Prostate gland (tissue), 2 donors: Measurements from ENCODE around the gene TAMM41. TPM values are rescaled to one million over a fixed set of nuclear protein-coding genes. Genes with fewer than 3 reads are reported as not detected.
"Not testable (repeated sequence)": the region's sequence is repeated elsewhere in the genome, so short reads cannot be mapped to it uniquely, and the experiment has no call there.

Experiments used
- DNase-seq: peaks from one replicate; pipeline ENCODE4 v3.0.0-alpha.2; 2019; ENCODE audit warnings: low spot score
- H3K27ac ChIP-seq, 2 donors: fragments of 200-600 bp; sonication (generic); 2 replicates each; pipeline ENCODE4 v1.5.1; 2017 to 2019
- H3K27me3 ChIP-seq: fragments of 200-600 bp; sonication (generic); replicated peaks from 2 replicates; pipeline ENCODE4 v1.5.1; 2019; ENCODE audit not compliant: insufficient read depth
- H3K36me3 ChIP-seq, 2 donors: fragments of 200-600 bp; sonication (generic); 1 replicate in 1 of 2; 2 replicates in 1 of 2; pipeline versions ENCODE4 v1.5.1 to v1.8.1; 2017 to 2019
- H3K4me1 ChIP-seq: fragments of 200-600 bp; sonication (generic); replicated peaks from 2 replicates; pipeline ENCODE4 v1.5.1; 2019
- H3K4me3 ChIP-seq, 2 donors: fragments of 200-600 bp; sonication (generic); 2 replicates each; pipeline ENCODE4 v1.5.1; 2017 to 2019
- H3K9me3 ChIP-seq: fragments of 200-600 bp; sonication (generic); 2 replicates; pipeline ENCODE4 v1.5.1; 2017
- CTCF ChIP-seq, 4 experiments: fragments of 200-600 bp in 2 of 4; fragments of 450-650 bp in 2 of 4; sonication (generic) in 2 of 4; IDR thresholded peaks; 1 replicate in 3 of 4; 2 replicates in 1 of 4; pipeline ENCODE4 v1.5.1; 2016 to 2019; ENCODE audit warnings: antibody characterized with exemption in 4 of 4, mild to moderate bottlenecking in 2 of 4, moderate library complexity in 2 of 4
- POLR2A ChIP-seq: fragments of 450-650 bp; IDR thresholded peaks from one replicate; pipeline ENCODE4 v1.6.1; 2016; ENCODE audit warnings: antibody characterized with exemption, mild to moderate bottlenecking
- POLR2AphosphoS5 ChIP-seq: sonication (generic); formaldehyde crosslinking; IDR thresholded peaks from one replicate; pipeline ENCODE4 v1.6.1; 2017; ENCODE audit warnings: antibody characterized with exemption
- WGBS: methylation state at CpG from one replicate; pipeline ENCODE4 v1.1.5; 2018; 5-methylcytosine and 5-hydroxymethylcytosine counted together
- intact Hi-C: fragments of 100-400 bp; cut with DNase I; formaldehyde crosslinking; loops from one replicate; pipeline ENCODE4 v1.14.2; 2022
- small RNA-seq, 2 donors: library from RNA; depleted of rRNA; stranded (forward); fragments of <200 nt; gene quantifications; one replicate each; pipeline ENCODE3, GENCODE V24; 2016
- total RNA-seq, 2 donors: library from RNA; depleted of rRNA; stranded (reverse); fragments of >200 nt; gene quantifications; one replicate each; pipeline ENCODE4 v1.1.0, GENCODE V29; 2016

The TAMM41 gene
- total RNA-seq, 2 donors from 2014 or later: 11.2 to 18.8 TPM

- no peak for TF ChIP-seq POLR2A
- TF ChIP-seq CTCF (IDR thresholded peaks at IDR 0.05): no peak
- TF ChIP-seq POLR2AphosphoS5: no peak
- DNase-seq: no peak
- H3K36me3 ChIP-seq: no peaks in the 10 kb centered on the region
- 75% methylated on average over 9 of the region's 9 CpGs for WGBS
- no peaks in the 10 kb centered on the region for H3K27me3 ChIP-seq
- H3K4me1 ChIP-seq: no peaks in the 10 kb centered on the region
- no peak overlapping the region for H3K4me3 ChIP-seq
- H3K27ac ChIP-seq: no peak overlapping the region
- intact Hi-C loops: no loop called here
- H3K9me3 ChIP-seq: no peaks in the 10 kb centered on the region
Observed at GRCh38 chr3:11757441-11757875, 89.2 kb downstream of the TAMM41 start.

- no peak overlapping the region for H3K4me3 ChIP-seq
- no peaks in the 10 kb centered on the region for H3K4me1 ChIP-seq
- DNase-seq: no peak
- no peak overlapping the region for H3K27ac ChIP-seq
- no peaks in the 10 kb centered on the region for H3K9me3 ChIP-seq
- no peaks in the 10 kb centered on the region for H3K27me3 ChIP-seq
- no peak for TF ChIP-seq POLR2AphosphoS5
- no peak for TF ChIP-seq POLR2A
- no peak for TF ChIP-seq CTCF (IDR thresholded peaks at IDR 0.05)
- intact Hi-C loops: no loop called here
- H3K36me3 ChIP-seq: no peaks in the 10 kb centered on the region
- 78% methylated on average over 12 of the region's 12 CpGs for WGBS
Observed at GRCh38 chr3:11755276-11755675, 91.4 kb downstream of the TAMM41 start.

- H3K27me3 ChIP-seq, DNase-seq, H3K27ac ChIP-seq, intact Hi-C loops, H3K4me1 ChIP-seq, H3K9me3 ChIP-seq, H3K36me3 ChIP-seq, H3K4me3 ChIP-seq: not testable (repeated sequence)
- 78% methylated on average over 4 of the region's 4 CpGs for WGBS
Observed at GRCh38 chr3:11752254-11752653, 94.4 kb downstream of the TAMM41 start.

- H3K27ac ChIP-seq, H3K9me3 ChIP-seq, intact Hi-C loops, H3K36me3 ChIP-seq, DNase-seq, H3K27me3 ChIP-seq, H3K4me1 ChIP-seq, H3K4me3 ChIP-seq: not testable (repeated sequence)
- 77% methylated on average over 9 of the region's 9 CpGs for WGBS
Observed at GRCh38 chr3:11748306-11748705, 98.4 kb downstream of the TAMM41 start.

Small RNAs within 50 kb of the gene (small RNA-seq; reads per million reads assigned to genes)
- 0 reads per million in 2 donors for gene CYCSP12

Other genes with a start within 250 kb of the TAMM41 start
- 100 to 1,000 TPM in 1 of 2 donors, 10 to 100 TPM in 1; 87.2 to 203 TPM for gene VGLL4, start 203.0 kb downstream of the TAMM41 start, total RNA-seq
- gene SYN2, start 157.5 kb upstream of the TAMM41 start, total RNA-seq: 10 to 100 TPM in 1 of 2 donors, 1 to 10 TPM in 1; 3.0 to 13.2 TPM